SK-MEL-5 (cell line): Measurements from ENCODE around the gene SH2D5. TPM values are rescaled to one million over a fixed set of nuclear protein-coding genes. Genes with fewer than 3 reads are reported as not detected.
"Not testable (repeated sequence)": the region's sequence is repeated elsewhere in the genome, so short reads cannot be mapped to it uniquely, and the experiment has no call there.

Source experiments
- DNase-seq: peaks from one replicate; pipeline ENCODE4 v3.0.0-alpha.2; 2016; ENCODE audit warnings: low read depth, low spot score
- in situ Hi-C: cut with HindIII; loops from 2 replicates; pipeline ENCODE4 v1.10.0; 2016; ENCODE audit warnings: low sequenced_read_pairs, high pct_unique_total_duplicates, low pct_unique_long_range_greater_than_20kb
- total RNA-seq: library from RNA; depleted of rRNA; stranded (reverse); fragments of >200 nt; shearing (Covaris generic); gene quantifications from 2 replicates; pipeline ENCODE4 v1.2.3, GENCODE V29; 2014

SH2D5 gene
- total RNA-seq, 1 experiment from 2014 or later = 3.7 TPM

GRCh38 chr1:20719871-20720620, 12.5 kb downstream of the SH2D5 start:
- in situ Hi-C loops = no loop called here

GRCh38 chr1:20719261-20719660, 13.2 kb downstream of the SH2D5 start:
- no peak for DNase-seq
- in situ Hi-C loops = no loop called here

More at GRCh38 chr1:20719871-20720620, 12.5 kb downstream of the SH2D5 start:
- no peak for DNase-seq

GRCh38 chr1:20718343-20718882, 14.1 kb downstream of the SH2D5 start:
- in situ Hi-C loops, DNase-seq: not testable (repeated sequence)

- no peak for DNase-seq
- in situ Hi-C loops = no loop called here
These were observed 14.8 kb downstream of the SH2D5 start, which contains the start of gene KIF17 for GRCh38 chr1:20717452-20718342. TSS of gene KIF17 (minus strand) at chr1:20718007. CDS start at chr1:20717706, 301 bp downstream.

- in situ Hi-C loops = no loop called here
- DNase-seq = no peak
These were observed 16.3 kb downstream of the SH2D5 start for GRCh38 chr1:20716232-20716631.

GRCh38 chr1:20715406-20715805, 17.1 kb downstream of the SH2D5 start:
- in situ Hi-C loops = no loop called here
- no peak for DNase-seq

GRCh38 chr1:20713440-20713839, 19.1 kb downstream of the SH2D5 start:
- in situ Hi-C loops = no loop called here
- no peak for DNase-seq

GRCh38 chr1:20712215-20712577, 20.3 kb downstream of the SH2D5 start:
- no peak for DNase-seq
- in situ Hi-C loops = no loop called here

GRCh38 chr1:20711285-20712214, 21.0 kb downstream of the SH2D5 start:
- no peak for DNase-seq
- in situ Hi-C loops = no loop called here

- in situ Hi-C loops = no loop called here
- DNase-seq = no peak
These were observed 21.8 kb downstream of the SH2D5 start for GRCh38 chr1:20710469-20711284.

- in situ Hi-C loops = no loop called here
- DNase-seq = no peak
These were observed 22.6 kb downstream of the SH2D5 start for GRCh38 chr1:20709868-20710267.

- in situ Hi-C loops = no loop called here
- DNase-seq = no peak
These were observed 23.6 kb downstream of the SH2D5 start for GRCh38 chr1:20708891-20709290.

GRCh38 chr1:20708057-20708456, 24.4 kb downstream of the SH2D5 start:
- in situ Hi-C loops = no loop called here
- no peak for DNase-seq

- in situ Hi-C loops = no loop called here
- no peak for DNase-seq
These were observed 25.7 kb downstream of the SH2D5 start for GRCh38 chr1:20706841-20707240.

- DNase-seq = no peak
- in situ Hi-C loops = no loop called here
These were observed 27.2 kb downstream of the SH2D5 start for GRCh38 chr1:20705203-20705755.

GRCh38 chr1:20704390-20705202, 27.9 kb downstream of the SH2D5 start:
- no peak for DNase-seq
- in situ Hi-C loops = no loop called here
